ENCODE results near the gene RAB29.

RAB29 gene

DNA sequence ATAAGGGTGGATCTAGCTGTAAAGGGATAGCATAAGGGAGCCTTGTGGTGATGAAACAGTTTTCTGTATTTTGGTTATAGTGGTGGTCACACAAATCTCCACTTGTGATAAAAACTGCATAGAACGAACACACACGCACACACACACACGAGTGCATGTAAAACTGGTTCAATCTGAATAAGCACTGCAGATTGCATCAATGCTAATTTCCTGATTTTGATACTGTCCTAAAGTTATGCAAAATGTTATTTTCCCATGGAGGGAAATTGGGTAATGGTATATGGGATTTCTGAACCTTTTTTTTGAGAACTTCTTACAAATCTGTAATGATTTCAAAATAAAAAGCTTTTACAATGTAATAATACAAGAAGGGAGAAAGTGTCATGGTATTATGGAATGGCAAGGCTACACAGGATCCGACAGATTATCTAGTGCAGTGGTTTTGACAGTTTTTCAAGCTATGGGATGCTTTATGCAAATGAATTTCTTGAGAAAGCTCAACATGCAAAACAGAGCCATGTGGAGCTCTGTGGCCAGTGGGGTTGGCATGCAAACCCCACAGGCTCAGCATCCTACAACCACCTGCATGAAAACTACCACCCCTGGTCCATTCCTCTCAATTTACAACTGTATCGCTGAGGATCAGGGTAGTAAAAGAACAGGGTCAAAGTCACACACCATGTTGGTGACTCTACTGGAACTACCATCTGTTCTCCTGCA is 18.9 kb upstream of the RAB29 start:
- no peak for DNase-seq (ENCODE audit: low read depth)

DNA sequence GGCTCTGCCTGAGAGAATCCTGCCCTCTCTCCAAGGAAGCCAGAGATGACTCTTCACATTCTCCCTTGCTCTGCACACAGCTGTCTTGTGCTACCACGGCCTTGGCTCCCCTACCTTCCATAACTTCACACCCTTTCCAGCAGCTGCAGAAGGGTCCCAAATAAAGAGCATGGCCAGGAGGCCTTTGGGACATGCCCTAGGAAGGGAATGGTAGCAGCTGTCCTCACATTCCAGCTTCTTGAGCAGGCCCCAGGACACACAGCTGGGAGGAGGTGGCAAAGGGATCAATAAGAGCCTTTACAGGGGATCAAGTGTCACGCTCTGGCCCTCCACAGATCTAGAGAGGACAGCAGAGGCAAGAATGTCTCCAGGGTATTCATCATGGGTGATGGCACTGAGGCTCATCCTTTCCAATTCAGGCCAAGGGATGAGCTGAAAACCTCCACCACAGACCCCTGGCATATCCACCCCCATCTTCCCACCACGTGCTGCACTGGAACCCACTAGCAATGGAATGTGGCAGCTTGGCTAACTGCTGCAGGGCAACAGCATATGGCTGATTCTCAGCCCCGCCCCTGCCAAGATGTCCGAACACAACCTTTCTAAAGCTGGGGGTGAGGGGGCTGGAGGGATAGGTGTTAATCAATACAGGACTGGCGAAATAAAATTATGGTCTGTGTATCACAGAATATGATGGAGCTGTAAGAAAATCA is 17.8 kb upstream of the RAB29 start:
- no peak for DNase-seq (ENCODE audit: low read depth)

DNA sequence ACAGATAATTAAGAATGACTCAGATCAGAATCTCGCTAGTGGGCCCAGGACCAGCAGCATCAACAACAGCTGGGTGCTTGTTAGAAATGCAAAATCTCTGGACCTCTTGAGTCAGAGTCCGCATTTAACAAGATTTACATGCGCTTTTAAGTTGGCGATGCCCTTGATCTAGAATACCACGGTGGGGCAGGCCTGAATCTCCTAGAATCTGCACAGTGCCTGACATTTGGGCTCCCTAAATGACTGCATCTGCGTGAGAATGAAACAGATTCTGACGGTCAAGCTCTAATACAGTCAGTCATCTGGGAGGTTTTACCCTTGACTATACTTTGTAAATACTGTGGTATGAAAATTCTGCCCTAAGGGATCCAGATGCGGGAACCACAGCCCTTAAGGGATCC is 17.2 kb upstream of the RAB29 start:
- no peak for DNase-seq (ENCODE audit: low read depth)

DNA sequence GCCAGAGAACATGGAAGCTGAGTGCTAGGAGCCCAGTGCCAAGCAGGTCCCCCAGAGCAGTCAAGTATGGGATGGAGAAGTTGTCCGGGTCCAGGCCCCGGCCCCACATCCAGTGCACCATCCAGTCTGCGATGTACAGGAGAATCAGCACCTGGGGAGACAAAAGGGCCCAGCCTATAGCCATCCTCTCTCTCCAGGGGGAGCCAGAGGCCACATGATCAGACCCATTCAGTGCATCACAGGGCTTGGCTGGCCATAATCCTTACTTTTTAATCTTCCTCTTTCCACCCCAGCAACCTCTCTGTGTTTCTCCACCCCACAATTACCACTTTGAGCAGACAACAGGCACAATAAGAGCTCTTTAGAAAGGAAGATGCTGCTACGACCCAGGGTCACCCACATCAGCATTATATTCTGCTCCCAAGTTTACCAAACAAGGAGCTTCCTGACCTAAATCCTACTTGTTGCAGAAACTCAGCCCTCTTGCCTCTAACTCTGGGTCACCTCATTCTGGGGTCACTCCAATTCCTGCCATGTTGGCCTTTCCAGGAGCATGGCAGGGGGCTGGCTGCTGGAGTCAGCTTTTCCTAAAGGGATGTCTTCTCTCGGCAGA is 16.4 kb upstream of the RAB29 start:
- DNase-seq (ENCODE audit: low read depth): peak; percentile 44

DNA sequence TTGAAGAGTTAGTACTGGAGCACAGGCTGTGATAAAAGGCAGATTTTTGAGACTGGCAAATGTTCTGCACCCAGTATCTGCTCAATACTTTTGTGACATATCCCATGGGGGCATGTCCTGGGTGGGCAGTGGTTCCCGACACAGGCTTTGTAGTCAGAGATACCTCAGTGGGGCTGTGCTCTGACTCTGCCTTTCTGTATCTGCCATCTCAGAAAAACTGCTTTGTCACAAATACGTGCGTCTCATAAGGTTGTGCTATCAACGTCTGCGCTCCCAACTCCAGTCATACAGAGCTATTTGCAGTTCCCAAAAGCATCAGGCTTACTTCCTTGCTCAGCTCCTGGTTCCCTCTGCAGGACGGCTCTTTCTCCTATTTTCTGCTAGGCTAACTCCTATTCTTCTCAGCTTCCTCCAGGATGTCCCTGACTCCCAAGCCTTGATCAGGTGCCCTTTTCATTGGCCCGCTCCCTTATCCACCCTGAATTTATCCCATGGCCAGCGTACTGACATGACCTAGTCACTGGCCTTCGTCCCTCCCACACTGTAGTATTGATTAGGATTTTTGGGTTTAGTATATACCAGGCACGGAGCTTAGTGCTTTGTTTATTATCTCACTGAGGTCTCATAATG is 12.1 kb upstream of the RAB29 start:
- no peak for DNase-seq (ENCODE audit: low read depth)

DNA sequence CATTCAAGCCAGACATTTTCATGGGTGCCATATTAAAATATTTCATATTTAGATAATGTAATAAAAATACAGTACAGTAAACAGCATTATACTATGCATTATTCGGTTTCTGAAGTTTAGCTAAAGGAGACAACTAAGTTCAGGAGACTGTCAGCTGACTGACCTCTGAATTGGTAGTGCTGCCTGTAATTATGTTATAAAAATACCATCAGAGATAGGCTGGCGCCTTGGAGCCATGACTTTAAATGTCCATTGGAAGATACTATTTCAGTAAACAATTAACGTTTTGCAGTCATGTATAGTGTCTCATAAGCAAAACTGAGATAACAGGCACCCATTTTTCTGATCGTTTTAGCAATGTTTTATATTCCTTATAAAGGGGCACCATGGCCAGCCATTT is 11.3 kb upstream of the RAB29 start:
- DNase-seq (ENCODE audit: low read depth): no peak

DNA sequence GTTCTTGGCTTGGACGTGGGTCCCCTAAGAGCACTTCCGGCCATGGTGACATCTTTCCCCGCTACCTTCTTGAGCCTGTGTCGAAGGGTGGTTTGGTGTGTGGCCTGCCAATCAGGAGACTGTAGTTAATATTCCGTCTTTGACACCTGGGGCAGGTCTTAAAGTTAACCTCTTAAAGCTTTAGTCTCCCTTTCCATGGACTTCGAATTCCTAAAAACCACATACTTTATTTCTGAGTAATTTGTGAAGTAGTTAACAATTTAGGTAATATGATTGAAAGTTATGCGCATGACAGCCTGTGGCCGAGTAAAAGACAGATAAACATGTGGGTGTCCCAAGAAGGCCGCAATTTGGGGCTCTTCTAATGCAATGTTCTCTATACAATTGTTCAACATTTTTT is 10.2 kb upstream of the RAB29 start:
- no peak for DNase-seq (ENCODE audit: low read depth)

DNA sequence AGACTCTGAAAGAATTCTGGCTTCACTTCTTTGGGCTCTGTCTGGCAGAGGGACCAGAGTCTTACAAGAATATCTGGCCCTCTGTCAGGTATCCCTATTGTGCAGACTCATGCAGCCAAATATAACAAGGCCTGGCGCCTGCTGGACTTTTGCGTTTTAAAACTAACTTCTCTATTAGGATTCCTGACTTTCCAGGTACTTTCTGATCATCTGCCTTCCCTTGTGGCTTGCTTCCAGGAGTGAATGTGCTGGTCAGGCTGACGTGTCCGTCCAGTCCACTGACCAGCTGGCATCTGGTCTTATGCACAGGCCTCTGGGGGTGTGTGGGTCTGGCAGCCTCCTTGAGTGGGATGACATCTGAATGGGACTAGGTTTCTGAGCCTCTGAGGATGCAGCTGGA is 8.6 kb upstream of the RAB29 start:
- DNase-seq (ENCODE audit: low read depth): no peak

DNA sequence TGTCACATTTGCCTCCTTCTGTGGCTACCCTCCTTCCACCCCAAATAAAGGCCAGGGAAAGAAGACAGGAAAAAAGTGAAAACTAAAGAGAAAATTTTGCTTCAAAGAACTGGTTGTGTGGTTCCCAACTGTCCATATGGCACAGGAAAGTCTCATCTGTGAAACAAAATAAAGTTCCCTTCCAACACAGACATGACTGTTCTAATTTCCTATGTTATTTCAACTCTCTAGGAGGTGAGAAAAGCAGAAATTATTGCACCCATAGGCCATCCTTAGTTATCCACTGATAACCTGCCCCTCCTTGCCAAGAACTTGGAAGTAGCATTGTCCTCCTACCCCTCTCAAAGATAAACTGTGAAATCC is 8.1 kb upstream of the RAB29 start:
- DNase-seq (ENCODE audit: low read depth): no peak

DNA sequence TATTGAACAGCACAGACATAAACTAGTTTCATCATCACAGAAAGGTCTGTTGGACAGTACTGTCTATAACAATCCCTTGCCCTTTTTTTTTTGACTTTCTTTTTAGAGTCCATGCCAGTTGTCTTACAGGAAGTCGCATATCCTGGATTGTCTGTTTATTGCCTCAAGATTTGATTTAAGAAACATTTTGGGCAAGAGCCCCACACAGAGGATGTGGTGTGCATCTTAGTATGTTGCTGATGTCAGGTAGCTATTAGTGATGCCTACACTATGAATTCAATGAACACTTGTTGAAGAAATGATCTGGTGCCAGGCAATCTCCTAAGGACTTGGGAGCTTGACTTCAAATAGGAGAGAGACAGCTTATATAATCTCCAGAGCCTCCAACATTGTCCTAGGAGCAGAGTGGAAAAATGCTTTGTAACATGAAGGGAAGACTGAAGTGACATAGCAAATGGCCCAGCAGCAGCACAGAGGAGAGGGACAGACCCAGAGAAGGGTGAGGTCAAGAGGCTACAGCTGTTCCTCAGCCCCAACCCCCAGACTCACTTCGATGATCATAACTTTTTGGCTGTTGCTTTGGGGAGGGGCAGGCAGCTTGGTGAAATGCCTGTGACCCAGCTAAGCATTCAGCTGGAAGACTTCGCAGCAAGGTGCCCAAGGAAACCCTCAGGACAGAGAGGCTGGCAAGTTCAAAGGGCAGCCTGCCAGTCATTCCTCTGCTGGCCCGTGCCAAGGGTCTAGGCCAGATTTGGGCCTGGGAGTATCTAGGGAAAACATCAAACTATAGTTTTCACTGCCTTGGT is 7.5 kb upstream of the RAB29 start:
- no peak for DNase-seq (ENCODE audit: low read depth)

DNA sequence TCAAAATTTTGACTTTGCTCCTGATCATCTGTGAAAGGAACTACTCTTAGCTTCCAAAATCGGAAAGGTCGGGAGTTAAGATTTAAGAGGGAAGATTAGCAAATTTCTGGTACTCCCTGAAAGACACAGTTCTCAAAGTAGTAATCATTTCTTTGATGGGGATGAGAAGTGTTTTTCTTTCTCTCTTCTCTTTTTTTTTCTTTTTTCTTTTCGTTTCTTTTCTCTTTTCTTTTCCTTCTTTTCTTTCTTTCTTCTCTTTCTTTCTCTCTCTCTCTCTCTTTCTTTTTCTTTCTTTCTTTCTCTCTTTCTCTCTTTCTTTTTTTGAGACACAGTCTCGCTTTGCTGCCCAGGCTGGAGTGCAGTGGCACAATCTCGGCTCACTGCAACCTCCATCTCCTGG is 5.1 kb upstream of the RAB29 start:
- no peak for DNase-seq (ENCODE audit: low read depth)

DNA sequence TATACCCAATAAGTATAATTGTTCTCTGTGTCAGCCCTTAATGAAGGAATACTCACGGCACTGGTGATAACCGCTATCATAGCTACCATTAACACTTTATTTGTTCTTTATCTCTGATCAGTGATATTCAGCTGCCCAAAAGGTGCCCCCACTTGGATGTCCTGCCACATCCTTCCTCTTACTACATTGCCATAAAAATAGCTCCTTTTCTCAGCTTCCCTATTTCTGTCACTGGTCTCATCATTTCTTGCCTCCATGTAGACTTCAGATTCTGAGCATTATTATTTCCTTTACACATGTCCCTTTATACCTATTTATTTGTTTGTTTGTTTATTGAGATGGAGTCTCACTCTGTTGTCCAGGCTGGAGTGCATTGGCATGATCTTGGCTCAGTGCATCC is 2.7 kb upstream of the RAB29 start:
- no peak for DNase-seq (ENCODE audit: low read depth)

DNA sequence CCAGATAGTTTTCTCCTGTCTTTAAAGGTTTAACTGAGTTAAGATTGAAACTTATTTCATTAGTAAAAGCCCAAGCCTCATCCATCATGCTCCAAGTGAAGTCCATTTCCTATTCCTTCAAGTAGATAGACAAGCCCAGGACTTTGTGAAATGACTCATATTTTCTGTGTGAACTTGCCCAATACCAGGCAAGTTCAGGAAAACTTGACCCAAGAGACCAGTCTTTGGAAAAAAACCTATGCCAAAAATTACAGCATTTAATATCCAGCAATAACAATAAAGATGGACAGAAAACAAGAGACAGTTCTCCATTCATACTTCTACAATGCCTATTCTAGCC is 405 bp upstream of the RAB29 start:
- no peak for DNase-seq (ENCODE audit: low read depth)

DNA sequence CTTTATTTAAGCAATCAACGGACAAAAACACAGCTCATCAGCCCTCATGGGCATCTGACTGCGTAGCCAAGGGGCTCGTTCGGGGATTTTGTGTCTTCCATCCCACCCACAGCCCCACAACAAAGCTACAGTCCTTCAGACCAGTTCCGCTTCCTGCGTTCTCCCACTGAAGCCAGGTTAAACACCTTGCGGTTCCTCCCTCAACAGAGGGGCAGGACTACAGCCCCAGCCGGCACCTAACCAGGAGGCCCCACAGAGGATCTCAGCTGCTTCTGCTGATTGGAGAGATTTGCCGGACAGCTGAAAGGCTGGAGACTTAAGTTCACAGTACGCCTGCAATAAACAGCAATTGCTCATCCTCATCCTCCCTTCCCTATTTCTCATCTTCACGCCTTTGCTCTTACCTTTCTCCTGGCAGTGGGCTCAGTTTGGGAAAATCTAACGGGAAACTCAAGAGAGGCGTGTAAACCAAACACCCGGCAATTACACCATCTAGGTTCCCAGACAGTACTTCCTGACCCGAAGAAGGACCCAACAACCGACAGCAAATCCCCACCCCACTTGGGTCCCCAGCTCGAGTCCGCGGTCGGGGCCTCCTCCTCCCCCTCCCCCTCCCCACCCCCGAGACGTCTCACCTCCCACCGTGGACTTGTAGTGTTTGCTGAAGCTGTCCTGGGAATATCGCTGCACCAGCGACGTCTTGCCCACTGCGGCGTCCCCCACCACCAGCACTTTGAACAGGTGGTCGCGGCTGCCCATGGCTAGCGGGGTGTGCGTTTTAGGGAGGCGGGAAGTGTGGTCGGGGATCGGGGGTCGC is 876 bp downstream of the RAB29 start:
- peak; percentile 13 for DNase-seq (ENCODE audit: low read depth)

DNA sequence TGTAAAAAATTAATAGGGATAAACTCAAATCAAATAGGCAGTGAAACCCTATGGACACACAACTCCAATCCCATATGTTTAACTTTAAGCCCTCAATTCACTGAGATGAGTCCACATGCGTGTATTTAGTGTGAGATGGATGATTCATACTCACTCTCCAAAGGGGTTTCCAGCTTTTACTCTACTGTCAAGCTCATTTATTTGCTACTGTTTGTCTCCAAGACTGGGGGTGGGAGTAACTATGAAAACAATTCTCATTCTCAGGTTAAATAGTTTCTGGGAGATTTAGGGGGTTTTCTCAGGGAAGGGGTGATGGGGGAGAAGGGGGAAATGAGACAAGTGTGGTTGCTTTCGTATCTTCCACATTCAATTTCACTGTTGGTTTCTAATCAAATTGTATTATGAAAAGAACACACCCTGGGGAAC is 2.7 kb downstream of the RAB29 start:
- DNase-seq (ENCODE audit: low read depth): no peak

DNA sequence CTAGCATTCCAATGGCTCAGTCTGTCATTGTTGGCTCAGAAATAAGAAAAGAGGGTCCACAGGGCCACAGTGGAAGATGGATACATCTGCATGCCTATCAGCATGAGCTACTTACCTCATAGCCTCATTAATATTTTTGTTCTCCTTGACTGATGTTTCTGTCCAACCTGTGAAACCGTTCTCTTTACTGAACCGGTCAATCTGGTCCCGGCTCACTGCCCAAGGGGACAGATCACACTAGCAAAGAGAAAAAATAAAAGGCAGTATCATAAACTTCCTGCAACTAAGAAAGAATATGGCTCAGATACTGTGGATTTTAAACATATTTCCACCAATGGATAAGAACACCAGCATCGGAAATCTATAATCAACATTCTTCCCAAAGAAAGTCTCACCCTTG is 4.7 kb downstream of the RAB29 start:
- DNase-seq (ENCODE audit: low read depth): no peak

DNA sequence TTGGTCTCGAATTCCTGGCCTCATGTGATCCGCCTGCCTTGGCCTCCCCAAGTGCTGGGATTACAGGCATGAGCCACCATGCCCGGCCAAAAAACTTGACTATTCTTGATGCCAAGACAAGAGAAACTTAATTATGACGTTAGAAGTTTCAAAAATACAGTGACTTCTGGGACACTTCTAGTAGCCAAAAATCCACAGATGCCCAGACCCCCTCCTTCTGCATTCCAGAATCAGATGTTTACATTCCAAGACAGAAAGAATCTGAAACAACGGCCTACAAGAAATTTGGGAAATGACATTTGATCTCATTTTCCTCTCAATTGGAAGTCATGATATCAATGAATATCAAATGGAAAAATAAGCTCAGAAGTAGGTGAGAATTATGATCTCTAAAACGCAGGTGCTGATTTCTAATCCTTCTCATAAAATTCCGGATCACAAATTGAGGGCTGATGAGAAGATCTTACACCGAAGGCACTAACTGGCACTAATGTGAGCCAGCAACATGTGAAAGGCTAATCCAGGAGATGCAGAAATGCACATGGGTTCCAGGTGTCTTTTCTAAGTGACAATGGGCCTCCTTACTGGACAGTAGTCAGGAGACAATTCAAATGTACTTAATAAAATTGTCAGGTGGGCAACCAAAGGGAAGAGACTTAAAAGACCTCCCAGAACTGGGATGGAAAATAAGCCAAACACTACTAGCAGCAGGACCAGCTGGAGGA is 5.5 kb downstream of the RAB29 start:
- no peak for DNase-seq (ENCODE audit: low read depth)

DNA sequence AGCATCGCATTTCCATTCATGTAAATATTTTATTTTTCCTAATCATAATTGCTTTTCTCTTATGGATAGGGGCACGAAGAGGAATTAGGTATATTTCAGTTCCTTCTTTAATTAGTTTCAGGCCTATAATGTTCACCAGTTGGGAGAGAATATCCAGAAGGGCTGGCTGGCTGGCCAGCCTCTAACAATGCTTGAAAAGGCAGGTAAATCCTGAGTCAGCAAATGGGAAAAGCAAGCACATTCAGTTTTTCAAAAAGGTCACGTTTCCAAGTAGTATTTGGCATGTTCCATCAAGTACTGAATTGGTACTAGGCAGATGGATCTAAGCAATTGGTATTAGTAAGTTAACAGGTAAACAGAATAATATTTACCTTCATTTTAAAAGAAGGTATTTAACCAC is 8.0 kb downstream of the RAB29 start:
- no peak for DNase-seq (ENCODE audit: low read depth)

DNA sequence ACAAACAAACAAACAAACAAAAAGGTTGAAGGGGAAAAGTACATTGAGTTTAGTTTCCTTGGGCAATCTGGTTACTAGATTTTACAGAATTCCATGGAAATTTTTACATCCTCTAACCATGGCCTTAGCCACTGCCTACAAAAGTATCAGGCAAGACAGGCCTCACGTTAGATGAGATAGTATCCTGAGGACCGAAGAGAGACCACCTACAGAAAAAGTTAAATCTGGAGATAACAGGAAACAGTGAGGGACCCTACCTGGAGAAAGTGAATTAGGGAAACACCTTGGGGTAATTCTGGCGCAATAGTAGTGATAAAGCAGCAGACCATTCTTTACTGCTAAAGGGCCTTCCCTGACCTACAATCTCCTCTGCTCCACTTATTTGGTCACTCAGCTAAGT is 8.7 kb downstream of the RAB29 start:
- DNase-seq (ENCODE audit: low read depth): no peak

DNA sequence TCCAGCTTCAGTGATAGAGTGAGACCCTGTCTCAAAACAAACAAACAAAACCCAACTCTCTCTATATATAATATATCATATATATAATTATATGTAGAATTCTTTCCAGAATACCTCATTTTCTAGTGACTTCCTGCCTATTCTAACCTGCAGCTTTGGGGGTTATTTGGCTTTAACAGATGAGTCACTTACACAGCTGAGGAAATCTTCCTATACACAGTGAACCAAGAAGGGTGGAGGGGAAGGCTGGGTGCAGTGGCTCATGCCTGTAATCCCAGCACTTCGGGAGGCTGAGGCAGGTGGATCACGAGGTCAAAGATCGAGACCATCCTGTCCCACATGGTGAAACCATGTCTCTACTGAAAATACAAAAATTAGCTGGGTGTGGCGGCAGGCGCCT is 9.2 kb downstream of the RAB29 start:
- DNase-seq (ENCODE audit: low read depth): no peak

DNA sequence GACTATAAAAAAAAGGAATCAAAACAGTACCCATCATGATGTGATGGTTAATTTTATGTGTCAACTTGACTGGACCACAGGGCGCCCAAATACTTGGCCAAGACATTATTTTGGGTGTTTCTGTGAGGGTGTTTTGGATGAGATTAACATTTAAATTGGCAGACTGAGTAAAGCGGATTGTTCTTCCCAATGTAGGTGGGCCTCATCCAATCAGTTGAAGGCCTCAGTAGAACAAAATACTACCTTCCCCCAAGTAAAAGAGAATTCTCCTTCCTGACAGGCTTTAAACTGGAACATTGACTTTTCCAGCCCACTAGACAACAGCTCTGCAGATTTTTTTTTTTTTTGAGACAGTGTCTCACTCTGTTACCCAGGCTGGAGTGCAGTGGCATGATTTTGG is 10.7 kb downstream of the RAB29 start:
- no peak for DNase-seq (ENCODE audit: low read depth)
